NCI-H2029 (cell line): Measurements from ENCODE around the gene PCDHGC4.

ENCODE experiments used
- DNase-seq: peaks from one replicate; lab custom pipeline; 2025; lab: John Stamatoyannopoulos, UW

PCDHGC4 gene

GRCh38 chr5:141529002-141529401, 44.2 kb downstream of the PCDHGC4 start:
- no peak for DNase-seq

GRCh38 chr5:141529873-141530272, 45.0 kb downstream of the PCDHGC4 start:
- DNase-seq: no peak

- DNase-seq: no peak
Measured at GRCh38 chr5:141532726-141533125, 47.9 kb downstream of the PCDHGC4 start.

GRCh38 chr5:141533897-141534296, 49.1 kb downstream of the PCDHGC4 start:
- DNase-seq: no peak

GRCh38 chr5:141534492-141535213, 49.8 kb downstream of the PCDHGC4 start:
- no peak for DNase-seq
